Esophagus squamous epithelium (tissue), 5 donors: ENCODE data around the gene PLEKHA6. TPM values are rescaled to one million over a fixed set of nuclear protein-coding genes. Genes with fewer than 3 reads are reported as not detected.

Source experiments
- DNase-seq: peaks from one replicate; lab custom pipeline; 2025; lab: John Stamatoyannopoulos, UW
- H3K27ac ChIP-seq, 4 donors: fragments of 200-600 bp; sonication (generic); one replicate each; pipeline ENCODE4 v1.5.1; 2016 to 2019; ENCODE audit warnings: mild to moderate bottlenecking in 1 of 4
- H3K27me3 ChIP-seq, 4 donors: fragments of 200-600 bp; sonication (generic); 1 replicate in 3 of 4; 2 replicates in 1 of 4; pipeline versions ENCODE4 v1.5.1 to v1.6.0; 2017 to 2021; ENCODE audit warnings: antibody characterized with exemption in 1 of 4
- H3K36me3 ChIP-seq, 3 donors: fragments of 200-600 bp; sonication (generic); one replicate each; pipeline ENCODE4 v1.5.1; 2016 to 2019
- H3K4me1 ChIP-seq, 3 donors: fragments of 200-600 bp; sonication (generic); one replicate each; pipeline ENCODE4 v1.5.1; 2017 to 2019
- H3K4me3 ChIP-seq, 4 donors: fragments of 200-600 bp; sonication (generic); 1 replicate in 3 of 4; 2 replicates in 1 of 4; pipeline ENCODE4 v1.5.1; 2016 to 2019; ENCODE audit warnings: mild to moderate bottlenecking in 2 of 4, moderate library complexity in 1 of 4
- H3K9me3 ChIP-seq, 3 donors: fragments of 200-600 bp; sonication (generic); one replicate each; pipeline ENCODE4 v1.5.1; 2016 to 2019
- CTCF ChIP-seq, 6 experiments: fragments of 450-650 bp in 4 of 6; fragments of 200-600 bp in 2 of 6; sonication (generic) in 2 of 6; IDR thresholded peaks; one replicate each; pipeline ENCODE4 v1.5.1; 2016 to 2019; ENCODE audit warnings: antibody characterized with exemption in 6 of 6, mild to moderate bottlenecking in 4 of 6, moderate library complexity in 4 of 6
- POLR2A ChIP-seq, 4 donors: fragments of 450-650 bp; IDR thresholded peaks; one replicate each; pipeline ENCODE4 v1.6.1; 2017; ENCODE audit warnings: antibody characterized with exemption in 4 of 4, mild to moderate bottlenecking in 4 of 4, moderate library complexity in 3 of 4
- WGBS, 2 donors: methylation state at CpG; one replicate each; pipeline ENCODE4 v1.1.5; 2018; 5-methylcytosine and 5-hydroxymethylcytosine counted together
- intact Hi-C: fragments of 100-400 bp; cut with DNase I; formaldehyde crosslinking; loops from one replicate; pipeline ENCODE4 v1.15.0; 2022
- total RNA-seq, 4 donors: library from RNA; depleted of rRNA; stranded (reverse); fragments of >200 nt; gene quantifications; one replicate each; pipeline ENCODE4 v1.1.0, GENCODE V29; 2016
- donor health status: DM: yes; HTN: yes; CAD: no.

Gene PLEKHA6
- total RNA-seq, 4 donors from 2014 or later, result 7.4 to 40.6 (median 18.3) TPM

GRCh38 chr1:204180133-204180532 lies 179.6 kb downstream of the PLEKHA6 start:
- 73 to 77% methylated on average over 5 of the region's 6 CpGs for WGBS, 2 donors
- no peaks in the 10 kb centered on the region for H3K9me3 ChIP-seq

GRCh38 chr1:204178487-204179281 lies 181.0 kb downstream of the PLEKHA6 start:
- 90 to 92% methylated on average over 2 to 4 of the region's 7 CpGs for WGBS, 2 donors
- H3K27ac ChIP-seq, result no peak overlapping the region
- no peaks in the 10 kb centered on the region for H3K9me3 ChIP-seq
- H3K4me3 ChIP-seq, result no peak overlapping the region
- TF ChIP-seq CTCF (IDR thresholded peaks at IDR 0.05), result no peak
- TF ChIP-seq POLR2A (IDR thresholded peaks at IDR 0.05), result no peak
- intact Hi-C loops, result no loop called here
- H3K4me1 ChIP-seq, result peaks cover 0 to under 1% (median 0%) of the 10 kb centered on the region in 3 donors
- H3K36me3 ChIP-seq, result no peaks in the 10 kb centered on the region
- no peak for DNase-seq
- peaks cover 0 to 45% (median 0%) of the 10 kb centered on the region in 4 donors for H3K27me3 ChIP-seq

More at GRCh38 chr1:204180133-204180532, 179.6 kb downstream of the PLEKHA6 start:
- TF ChIP-seq POLR2A (IDR thresholded peaks at IDR 0.05) (no peak), CTCF (IDR thresholded peaks at IDR 0.05) (no peak)
- Histone ChIP-seq H3K36me3 (no peaks in the 10 kb centered on the region), H3K27ac (no peak overlapping the region), H3K4me1 (peaks cover 0 to 4% (median 0%) of the 10 kb centered on the region in 3 donors), H3K27me3 (peaks cover 0 to 38% (median 0%) of the 10 kb centered on the region in 4 donors), H3K4me3 (no peak overlapping the region)
- DNase-seq, result no peak
- intact Hi-C loops, result no loop called here

- no peak for TF ChIP-seq POLR2A (IDR thresholded peaks at IDR 0.05)
- whole genome bisulfite sequencing, 2 donors, result 43 to 45% methylated on average over 4 of the region's 4 CpGs
- H3K4me1 ChIP-seq, result peaks cover 0 to 5% (median 2%) of the 10 kb centered on the region in 3 donors
- no peaks in the 10 kb centered on the region for H3K9me3 ChIP-seq
- DNase-seq, result no peak
- H3K4me3 ChIP-seq, result no peak overlapping the region
- H3K27me3 ChIP-seq, result peaks cover 0 to 45% (median 0%) of the 10 kb centered on the region in 4 donors
- intact Hi-C loops, result no loop called here
- H3K27ac ChIP-seq, result no peak overlapping the region
- no peaks in the 10 kb centered on the region for H3K36me3 ChIP-seq
Observed at GRCh38 chr1:204177133-204177532, 182.6 kb downstream of the PLEKHA6 start.

GRCh38 chr1:204176049-204176448 lies 183.7 kb downstream of the PLEKHA6 start:
- Histone ChIP-seq H3K9me3 (no peaks in the 10 kb centered on the region), H3K4me1 (peaks cover 0 to 15% (median 5%) of the 10 kb centered on the region in 3 donors), H3K36me3 (no peaks in the 10 kb centered on the region), H3K27me3 (peaks cover 0 to 45% (median 0%) of the 10 kb centered on the region in 4 donors), H3K4me3 (no peak overlapping the region), H3K27ac (no peak overlapping the region)
- intact Hi-C loops, result no loop called here
- DNase-seq, result no peak
- no peak for TF ChIP-seq CTCF (IDR thresholded peaks at IDR 0.05)
- no peak for TF ChIP-seq POLR2A (IDR thresholded peaks at IDR 0.05)
- whole genome bisulfite sequencing, 2 donors, result 84 to 90% methylated on average over 5 of the region's 5 CpGs

- no peak overlapping the region for H3K27ac ChIP-seq
- H3K9me3 ChIP-seq, result peaks cover 0 to 9% (median 0%) of the 10 kb centered on the region in 3 donors
- intact Hi-C loops, result no loop called here
- H3K4me1 ChIP-seq, result peaks cover 0 to 20% (median 5%) of the 10 kb centered on the region in 3 donors
- H3K27me3 ChIP-seq, result peaks cover 0 to 45% (median 0%) of the 10 kb centered on the region in 4 donors
- no peak overlapping the region for H3K4me3 ChIP-seq
- TF ChIP-seq POLR2A (IDR thresholded peaks at IDR 0.05) (no peak), CTCF (IDR thresholded peaks at IDR 0.05) (no peak)
- WGBS, 2 donors, result 52 to 64% methylated on average over 3 of the region's 3 CpGs
- H3K36me3 ChIP-seq, result no peaks in the 10 kb centered on the region
- no peak for DNase-seq
Observed at GRCh38 chr1:204174958-204175357, 184.8 kb downstream of the PLEKHA6 start.
